Measurements from ENCODE around the gene KRTAP5-1.

GRCh38 chr11:1570896-1571759, 14.0 kb downstream of the KRTAP5-1 start:
- no peak for TF ChIP-seq CTCF (optimal IDR thresholded peaks at IDR 0.05 in 1 of 3, IDR thresholded peaks at IDR 0.05 in 1 of 3, conservative IDR thresholded peaks at IDR 0.05 in 1 of 3; ENCODE audit: extremely low read depth in 1 of 3, insufficient read depth in 2 of 3, low read length in 3 of 3)
- TF ChIP-seq EZH2 (IDR thresholded peaks at IDR 0.05; ENCODE audit: low read length) = peak; percentile 55
